ENCODE measurements around the gene IGFBP5.
A peak's percentile ranks its signal among the peaks of the same experiment; 100 is the strongest.

Gene IGFBP5, protein sequence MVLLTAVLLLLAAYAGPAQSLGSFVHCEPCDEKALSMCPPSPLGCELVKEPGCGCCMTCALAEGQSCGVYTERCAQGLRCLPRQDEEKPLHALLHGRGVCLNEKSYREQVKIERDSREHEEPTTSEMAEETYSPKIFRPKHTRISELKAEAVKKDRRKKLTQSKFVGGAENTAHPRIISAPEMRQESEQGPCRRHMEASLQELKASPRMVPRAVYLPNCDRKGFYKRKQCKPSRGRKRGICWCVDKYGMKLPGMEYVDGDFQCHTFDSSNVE

DNA sequence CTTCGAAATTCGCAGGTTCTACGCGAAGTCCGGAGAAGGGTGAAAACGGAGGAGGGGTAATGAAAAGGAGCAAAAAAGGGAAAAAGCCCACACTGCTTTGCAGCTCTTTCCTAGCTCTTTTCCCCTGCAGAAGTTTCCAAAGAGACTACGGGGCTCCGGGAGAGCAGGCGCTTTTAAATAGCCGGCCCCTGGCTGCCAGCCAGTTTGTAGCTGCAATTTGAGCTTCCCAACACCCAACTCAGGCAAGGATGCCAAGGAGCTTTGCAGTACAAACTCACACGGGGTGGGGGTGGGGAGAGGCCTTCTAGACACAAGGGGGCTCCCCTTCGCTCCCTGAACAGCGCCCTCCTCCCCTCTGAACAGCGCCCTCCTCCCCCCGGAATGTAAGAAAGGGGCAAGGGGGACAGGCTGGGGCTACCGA lies at the start of gene IGFBP5:
IGFBP5 (minus strand) TSS at position 149 of the 421 bp plus-strand sequence. CDS start 774 bp downstream, outside the sequence.
- Histone ChIP-seq H3K9ac (no peak within 1 kb of the TSS), H3K4me1 (peaks cover 2% of the 10 kb centered on the region), H3K36me3 (ENCODE audit: control insufficient read depth, insufficient read depth, low read length) (no peaks in the 10 kb centered on the region), H2AFZ (peak within 1 kb of the TSS; percentile 49), H3K27ac (no peak within 1 kb of the TSS), H3K4me2 (ENCODE audit: low read length) (peak within 1 kb of the TSS; percentile 94), H3K9me3 (ENCODE audit: control insufficient read depth, low read length) (no peaks in the 10 kb centered on the region), H3K4me3 (ENCODE audit: low read depth, low read length) (peak within 1 kb of the TSS; percentile 47), H3K27me3 (ENCODE audit: control insufficient read depth, insufficient read depth, low read length) (no peaks in the 10 kb centered on the region), H3K79me2 (no peaks in the 10 kb centered on the region)
- TF ChIP-seq, protein P1, sequence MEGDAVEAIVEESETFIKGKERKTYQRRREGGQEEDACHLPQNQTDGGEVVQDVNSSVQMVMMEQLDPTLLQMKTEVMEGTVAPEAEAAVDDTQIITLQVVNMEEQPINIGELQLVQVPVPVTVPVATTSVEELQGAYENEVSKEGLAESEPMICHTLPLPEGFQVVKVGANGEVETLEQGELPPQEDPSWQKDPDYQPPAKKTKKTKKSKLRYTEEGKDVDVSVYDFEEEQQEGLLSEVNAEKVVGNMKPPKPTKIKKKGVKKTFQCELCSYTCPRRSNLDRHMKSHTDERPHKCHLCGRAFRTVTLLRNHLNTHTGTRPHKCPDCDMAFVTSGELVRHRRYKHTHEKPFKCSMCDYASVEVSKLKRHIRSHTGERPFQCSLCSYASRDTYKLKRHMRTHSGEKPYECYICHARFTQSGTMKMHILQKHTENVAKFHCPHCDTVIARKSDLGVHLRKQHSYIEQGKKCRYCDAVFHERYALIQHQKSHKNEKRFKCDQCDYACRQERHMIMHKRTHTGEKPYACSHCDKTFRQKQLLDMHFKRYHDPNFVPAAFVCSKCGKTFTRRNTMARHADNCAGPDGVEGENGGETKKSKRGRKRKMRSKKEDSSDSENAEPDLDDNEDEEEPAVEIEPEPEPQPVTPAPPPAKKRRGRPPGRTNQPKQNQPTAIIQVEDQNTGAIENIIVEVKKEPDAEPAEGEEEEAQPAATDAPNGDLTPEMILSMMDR (IDR thresholded peaks at IDR 0.05), result no peak

DNA sequence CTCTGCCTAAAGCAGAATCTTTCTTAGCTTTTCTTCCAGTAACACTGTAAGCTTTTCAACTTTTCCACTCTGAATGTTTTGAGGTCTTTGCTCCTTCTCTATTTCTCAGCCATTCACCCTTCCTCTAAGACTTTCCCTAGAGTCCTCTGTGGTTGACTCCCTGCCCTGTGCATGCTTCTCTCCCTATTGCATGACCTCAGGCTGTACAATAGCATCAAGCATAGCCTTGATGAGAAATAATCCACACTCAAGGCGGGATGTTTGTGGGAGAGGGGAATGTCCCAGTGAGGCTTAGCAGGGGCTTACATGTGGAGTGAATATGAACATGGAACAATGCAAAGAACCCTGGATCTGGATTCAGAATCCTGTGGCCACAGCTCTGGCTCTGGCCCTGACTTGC lies 48.4 kb upstream of the IGFBP5 start:
- H3K9ac ChIP-seq, result no peak overlapping the region
- no peaks in the 10 kb centered on the region for H3K36me3 ChIP-seq (ENCODE audit: control insufficient read depth, insufficient read depth, low read length)
- H3K79me2 ChIP-seq, result no peaks in the 10 kb centered on the region
- TF ChIP-seq, protein P1 (IDR thresholded peaks at IDR 0.05), result no peak
- no peak overlapping the region for H3K4me3 ChIP-seq (ENCODE audit: low read depth, low read length)
- H2AFZ ChIP-seq, result no peak overlapping the region
- H3K27me3 ChIP-seq (ENCODE audit: control insufficient read depth, insufficient read depth, low read length), result no peaks in the 10 kb centered on the region
- no peaks in the 10 kb centered on the region for H3K9me3 ChIP-seq (ENCODE audit: control insufficient read depth, low read length)
- H3K27ac ChIP-seq, result no peak overlapping the region
- no peak overlapping the region for H3K4me2 ChIP-seq (ENCODE audit: low read length)
- peaks cover 9% of the 10 kb centered on the region for H3K4me1 ChIP-seq

DNA sequence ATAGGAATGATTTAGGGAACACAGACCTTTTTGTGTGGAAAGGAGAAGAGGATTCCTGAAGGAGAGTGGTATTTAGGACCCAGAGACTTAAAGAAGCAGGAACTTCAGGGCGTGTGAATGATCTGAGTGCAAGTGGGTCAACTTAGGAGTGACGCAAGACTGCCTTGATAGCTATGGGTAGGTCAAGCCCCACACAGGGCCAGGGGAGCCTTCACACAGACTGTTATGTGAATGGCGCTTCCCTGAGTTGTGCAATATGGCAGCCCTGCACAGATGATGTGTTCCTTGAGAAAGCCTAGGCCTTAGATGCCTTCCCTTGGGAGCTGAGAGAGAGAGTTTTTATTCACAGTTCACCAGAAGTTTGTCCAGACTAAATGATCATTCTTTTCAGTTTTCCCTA lies 47.1 kb upstream of the IGFBP5 start:
- H3K79me2 ChIP-seq, result no peaks in the 10 kb centered on the region
- no peaks in the 10 kb centered on the region for H3K9me3 ChIP-seq (ENCODE audit: control insufficient read depth, low read length)
- H3K4me2 ChIP-seq (ENCODE audit: low read length), result no peak overlapping the region
- no peak overlapping the region for H3K27ac ChIP-seq
- H3K9ac ChIP-seq, result no peak overlapping the region
- H3K36me3 ChIP-seq (ENCODE audit: control insufficient read depth, insufficient read depth, low read length), result no peaks in the 10 kb centered on the region
- TF ChIP-seq, protein P1 (IDR thresholded peaks at IDR 0.05), result no peak
- no peak overlapping the region for H2AFZ ChIP-seq
- peaks cover 9% of the 10 kb centered on the region for H3K4me1 ChIP-seq
- no peak overlapping the region for H3K4me3 ChIP-seq (ENCODE audit: low read depth, low read length)
- no peaks in the 10 kb centered on the region for H3K27me3 ChIP-seq (ENCODE audit: control insufficient read depth, insufficient read depth, low read length)

DNA sequence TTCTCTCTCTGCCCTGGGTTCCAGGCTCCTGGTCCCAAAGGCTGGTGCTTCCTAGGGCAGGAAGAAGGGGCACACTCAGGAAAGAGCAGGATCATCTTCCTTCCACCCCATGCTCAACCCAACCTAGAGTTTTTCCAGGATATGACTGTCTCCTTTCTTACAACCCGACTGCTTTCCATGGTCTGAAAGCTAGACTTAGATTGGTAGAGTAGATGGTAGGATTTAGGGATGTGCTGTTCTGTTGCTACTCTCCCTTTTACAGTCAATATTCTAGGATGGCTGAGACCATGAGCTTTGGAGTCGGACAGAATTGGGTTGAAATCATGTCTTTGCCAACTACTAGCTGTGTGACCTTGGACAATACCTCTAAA lies 45.9 kb upstream of the IGFBP5 start:
- Histone ChIP-seq H2AFZ (peak overlapping the region; percentile 57), H3K4me1 (peaks cover 9% of the 10 kb centered on the region), H3K79me2 (no peaks in the 10 kb centered on the region), H3K4me3 (ENCODE audit: low read depth, low read length) (no peak overlapping the region), H3K27me3 (ENCODE audit: control insufficient read depth, insufficient read depth, low read length) (no peaks in the 10 kb centered on the region), H3K9ac (no peak overlapping the region), H3K4me2 (ENCODE audit: low read length) (peak overlapping the region; percentile 39), H3K27ac (peak overlapping the region; percentile 27), H3K9me3 (ENCODE audit: control insufficient read depth, low read length) (no peaks in the 10 kb centered on the region), H3K36me3 (ENCODE audit: control insufficient read depth, insufficient read depth, low read length) (no peaks in the 10 kb centered on the region)
- TF ChIP-seq, protein P1 (IDR thresholded peaks at IDR 0.05), result no peak

Measured in parathyroid adenoma (tissue), 2 donors.